Endodermal cell (in vitro differentiated cells): ENCODE data around the gene KCNJ14. TPM values are rescaled to one million over a fixed set of nuclear protein-coding genes. Genes with fewer than 3 reads are reported as not detected.

Source experiments
- DNase-seq: peaks from one replicate; pipeline ENCODE4 v3.0.0-alpha.2; 2017
- H3K27ac ChIP-seq: 2 replicates; pipeline ENCODE4 v1.5.1; 2013; ENCODE audit warnings: mild to moderate bottlenecking, low read depth, low read length, moderate library complexity
- H3K27me3 ChIP-seq: 2 replicates; pipeline ENCODE4 v1.6.1; 2013; ENCODE audit warnings: mild to moderate bottlenecking, low read length, moderate library complexity; ENCODE audit not compliant: insufficient read depth, control insufficient read depth, poor library complexity, severe bottlenecking
- H3K36me3 ChIP-seq: 2 replicates; pipeline ENCODE4 v1.7.0; 2013; ENCODE audit warnings: mild to moderate bottlenecking, low read length, moderate library complexity; ENCODE audit not compliant: control insufficient read depth, insufficient read depth
- H3K4me1 ChIP-seq: one replicate; pipeline ENCODE4 v1.7.0; 2013; ENCODE audit warnings: low read length; ENCODE audit not compliant: control insufficient read depth, insufficient read depth
- H3K4me3 ChIP-seq: 2 replicates; pipeline ENCODE4 v1.5.1; 2013; ENCODE audit warnings: mild to moderate bottlenecking, low read length, moderate library complexity
- H3K9ac ChIP-seq: 2 replicates; pipeline ENCODE4 v1.6.1; 2013; ENCODE audit warnings: mild to moderate bottlenecking, low read length, moderate library complexity; ENCODE audit not compliant: poor library complexity, severe bottlenecking; ENCODE audit errors: extremely low read depth
- H3K9me3 ChIP-seq: 2 replicates; pipeline ENCODE4 v1.6.1; 2013; ENCODE audit warnings: mild to moderate bottlenecking, low read length, moderate library complexity; ENCODE audit not compliant: control insufficient read depth
- H3K27ac Mint-ChIP-seq: 2 replicates; pipeline ENCODE4 v1.8.0; 2020; ENCODE audit warnings: mixed read lengths
- H3K27me3 Mint-ChIP-seq: 2 replicates; pipeline ENCODE4 v1.8.0; 2021; ENCODE audit warnings: mild to moderate bottlenecking, mixed read lengths; ENCODE audit not compliant: insufficient read depth
- H3K36me3 Mint-ChIP-seq: 2 replicates; pipeline ENCODE4 v1.8.0; 2020; ENCODE audit warnings: low read depth, mixed read lengths
- H3K4me1 Mint-ChIP-seq: 2 replicates; pipeline ENCODE4 v1.8.0; 2020; ENCODE audit warnings: mixed read lengths
- H3K4me3 Mint-ChIP-seq: 2 replicates; pipeline ENCODE4 v1.8.0; 2020; ENCODE audit warnings: mild to moderate bottlenecking, moderate library complexity, mixed read lengths
- H3K9me3 Mint-ChIP-seq: 2 replicates; pipeline ENCODE4 v1.8.0; 2020; ENCODE audit warnings: mild to moderate bottlenecking, mixed read lengths
- WGBS, 2 experiments: methylation state at CpG; one replicate each; pipeline versions ENCODE4 v1.1.5 to v1.1.7; 2013; ENCODE audit warnings: missing lambda C conversion rate in 2 of 2, mixed read lengths in 1 of 2; ENCODE audit not compliant: insufficient coverage in 1 of 2, insufficient read length in 1 of 2; 5-methylcytosine and 5-hydroxymethylcytosine counted together
- total RNA-seq, 2 donors: library from RNA; stranded (reverse); fragmentation: NEBNext Ultra II Directional in 1 of 2; extraction: Animal tissue kit (Norgen Biotek cat#: 25700) in 1 of 2; gene quantifications; 2 replicates in 1 of 2; 3 replicates in 1 of 2; pipeline ENCODE4 v1.2.1, GENCODE V29; 2021
- TF ChIP-seq, protein P1 (sequence below): fragments of 200-600 bp; sonication (generic); conservative IDR thresholded peaks from 2 replicates; pipeline ENCODE4 v1.5.0; 2021; ENCODE audit warnings: antibody characterized with exemption, mild to moderate bottlenecking

The KCNJ14 gene
- total RNA-seq, 2 donors from 2014 or later = 0.73 to 1.1 TPM

- Histone ChIP-seq H3K4me1 (no peaks in the 10 kb centered on the region), H3K27ac (no peak overlapping the region), H3K9ac (no peak overlapping the region), H3K4me3 (no peak overlapping the region), H3K36me3 (no peaks in the 10 kb centered on the region), H3K27me3 (peaks cover 11% of the 10 kb centered on the region), H3K9me3 (no peaks in the 10 kb centered on the region)
- Mint-ChIP-seq H3K4me1 (peaks cover 9% of the 10 kb centered on the region), H3K4me3 (peak overlapping the region; percentile 43), H3K27ac (peak overlapping the region; percentile 89), H3K9me3 (no peaks in the 10 kb centered on the region), H3K27me3 (peaks cover 45% of the 10 kb centered on the region), H3K36me3 (peaks cover 17% of the 10 kb centered on the region)
- TF ChIP-seq, protein P1, sequence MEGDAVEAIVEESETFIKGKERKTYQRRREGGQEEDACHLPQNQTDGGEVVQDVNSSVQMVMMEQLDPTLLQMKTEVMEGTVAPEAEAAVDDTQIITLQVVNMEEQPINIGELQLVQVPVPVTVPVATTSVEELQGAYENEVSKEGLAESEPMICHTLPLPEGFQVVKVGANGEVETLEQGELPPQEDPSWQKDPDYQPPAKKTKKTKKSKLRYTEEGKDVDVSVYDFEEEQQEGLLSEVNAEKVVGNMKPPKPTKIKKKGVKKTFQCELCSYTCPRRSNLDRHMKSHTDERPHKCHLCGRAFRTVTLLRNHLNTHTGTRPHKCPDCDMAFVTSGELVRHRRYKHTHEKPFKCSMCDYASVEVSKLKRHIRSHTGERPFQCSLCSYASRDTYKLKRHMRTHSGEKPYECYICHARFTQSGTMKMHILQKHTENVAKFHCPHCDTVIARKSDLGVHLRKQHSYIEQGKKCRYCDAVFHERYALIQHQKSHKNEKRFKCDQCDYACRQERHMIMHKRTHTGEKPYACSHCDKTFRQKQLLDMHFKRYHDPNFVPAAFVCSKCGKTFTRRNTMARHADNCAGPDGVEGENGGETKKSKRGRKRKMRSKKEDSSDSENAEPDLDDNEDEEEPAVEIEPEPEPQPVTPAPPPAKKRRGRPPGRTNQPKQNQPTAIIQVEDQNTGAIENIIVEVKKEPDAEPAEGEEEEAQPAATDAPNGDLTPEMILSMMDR = no peak
- 10 to 12% methylated on average over 14 to 39 of the region's 50 CpGs for WGBS, 2 experiments
- DNase-seq = peak; percentile 94
Observed at GRCh38 chr19:48490981-48491792, 35.8 kb downstream of the KCNJ14 start.

GRCh38 chr19:48491793-48492123 lies 36.4 kb downstream of the KCNJ14 start:
- Mint-ChIP-seq H3K9me3 (no peaks in the 10 kb centered on the region), H3K27me3 (peaks cover 39% of the 10 kb centered on the region), H3K4me3 (peak overlapping the region; percentile 43), H3K27ac (peak overlapping the region; percentile 89), H3K36me3 (peaks cover 14% of the 10 kb centered on the region), H3K4me1 (peaks cover 9% of the 10 kb centered on the region)
- H3K4me3 ChIP-seq = no peak overlapping the region
- no peaks in the 10 kb centered on the region for H3K4me1 ChIP-seq
- H3K9ac ChIP-seq = no peak overlapping the region
- TF ChIP-seq, protein P1 = no peak
- 18 to 20% methylated on average over 7 to 10 of the region's 10 CpGs for WGBS, 2 experiments
- H3K9me3 ChIP-seq = no peaks in the 10 kb centered on the region
- DNase-seq = peak; percentile 95
- no peak overlapping the region for H3K27ac ChIP-seq
- no peaks in the 10 kb centered on the region for H3K36me3 ChIP-seq
- H3K27me3 ChIP-seq = peaks cover 11% of the 10 kb centered on the region

DNA sequence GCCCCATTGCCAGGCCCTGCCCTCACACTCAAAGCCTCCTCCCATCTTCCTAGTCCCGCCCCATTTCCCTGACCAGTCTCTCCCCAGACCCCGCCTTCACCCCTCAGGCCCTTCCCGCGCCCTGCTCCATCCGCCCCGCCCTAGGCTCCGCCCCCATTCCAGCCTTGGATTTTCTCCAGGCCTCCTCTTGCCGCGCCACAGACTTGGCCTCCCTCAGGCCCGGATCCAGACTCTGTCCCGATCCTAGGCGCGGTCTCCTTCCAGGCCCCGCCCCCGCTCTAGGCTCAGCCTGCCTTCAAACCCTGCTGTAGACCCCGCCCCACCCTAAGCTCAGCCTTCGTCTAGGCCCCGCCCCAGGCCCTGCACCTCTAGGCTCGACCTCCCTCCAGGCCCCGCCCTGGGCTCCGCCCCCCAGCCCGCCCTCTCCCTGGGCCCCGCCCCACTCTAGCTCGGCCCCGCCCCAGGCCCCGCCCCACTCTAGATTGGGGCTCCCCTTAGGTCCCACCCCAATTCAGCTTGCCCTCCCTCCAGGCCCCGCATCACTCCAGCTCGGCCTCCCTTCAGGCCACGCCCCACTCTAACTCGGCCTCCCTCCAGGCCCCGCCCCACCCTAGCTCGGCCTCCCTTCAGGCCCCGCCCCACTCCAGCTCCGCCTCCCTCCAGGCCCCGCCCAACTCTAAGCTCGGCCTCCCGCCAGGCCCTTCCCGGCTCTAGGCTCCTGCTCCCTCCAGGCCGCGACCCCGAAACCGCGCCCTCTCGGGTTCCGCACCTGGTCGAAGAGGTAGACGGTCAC lies 37.7 kb downstream of the KCNJ14 start:
- DNase-seq = peak; percentile 99
- Histone ChIP-seq H3K9me3 (no peaks in the 10 kb centered on the region), H3K36me3 (no peaks in the 10 kb centered on the region), H3K27me3 (peaks cover 11% of the 10 kb centered on the region), H3K4me3 (peak overlapping the region; percentile 58), H3K9ac (no peak overlapping the region), H3K4me1 (no peaks in the 10 kb centered on the region), H3K27ac (peak overlapping the region; percentile 44)
- 0 to 4% methylated on average over 7 to 44 of the region's 47 CpGs for WGBS, 2 experiments
- TF ChIP-seq, protein P1 = no peak
- H3K9me3 Mint-ChIP-seq = no peaks in the 10 kb centered on the region
- H3K4me3 Mint-ChIP-seq = peak overlapping the region; percentile 65
- peaks cover 9% of the 10 kb centered on the region for H3K4me1 Mint-ChIP-seq
- H3K27me3 Mint-ChIP-seq = peaks cover 31% of the 10 kb centered on the region
- peaks cover 10% of the 10 kb centered on the region for H3K36me3 Mint-ChIP-seq
- peak overlapping the region; percentile 94 for H3K27ac Mint-ChIP-seq
